ENCODE measurements around the gene SPPL2C.

DNA sequence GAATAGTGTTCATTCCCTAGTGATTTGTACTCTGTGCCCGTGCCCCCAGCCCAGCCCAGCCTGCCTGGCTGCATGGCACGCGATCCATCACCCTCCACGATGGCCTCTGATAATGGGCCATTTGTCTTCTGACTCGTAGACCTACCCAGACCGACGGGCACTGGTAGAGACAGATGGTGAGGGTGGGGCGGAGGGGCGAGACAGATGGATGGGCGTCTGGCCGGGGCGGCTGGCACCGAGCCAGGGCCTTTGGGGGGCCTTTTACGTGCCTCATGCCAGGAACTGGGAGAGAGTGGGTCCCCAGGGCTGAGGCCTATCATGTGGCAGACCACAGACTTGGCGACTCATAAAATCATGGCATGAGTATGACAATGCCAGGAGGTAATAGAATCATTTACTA is 35.2 kb upstream of the SPPL2C start:
- TF ChIP-seq, protein P1, sequence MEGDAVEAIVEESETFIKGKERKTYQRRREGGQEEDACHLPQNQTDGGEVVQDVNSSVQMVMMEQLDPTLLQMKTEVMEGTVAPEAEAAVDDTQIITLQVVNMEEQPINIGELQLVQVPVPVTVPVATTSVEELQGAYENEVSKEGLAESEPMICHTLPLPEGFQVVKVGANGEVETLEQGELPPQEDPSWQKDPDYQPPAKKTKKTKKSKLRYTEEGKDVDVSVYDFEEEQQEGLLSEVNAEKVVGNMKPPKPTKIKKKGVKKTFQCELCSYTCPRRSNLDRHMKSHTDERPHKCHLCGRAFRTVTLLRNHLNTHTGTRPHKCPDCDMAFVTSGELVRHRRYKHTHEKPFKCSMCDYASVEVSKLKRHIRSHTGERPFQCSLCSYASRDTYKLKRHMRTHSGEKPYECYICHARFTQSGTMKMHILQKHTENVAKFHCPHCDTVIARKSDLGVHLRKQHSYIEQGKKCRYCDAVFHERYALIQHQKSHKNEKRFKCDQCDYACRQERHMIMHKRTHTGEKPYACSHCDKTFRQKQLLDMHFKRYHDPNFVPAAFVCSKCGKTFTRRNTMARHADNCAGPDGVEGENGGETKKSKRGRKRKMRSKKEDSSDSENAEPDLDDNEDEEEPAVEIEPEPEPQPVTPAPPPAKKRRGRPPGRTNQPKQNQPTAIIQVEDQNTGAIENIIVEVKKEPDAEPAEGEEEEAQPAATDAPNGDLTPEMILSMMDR (conservative IDR thresholded peaks at IDR 0.05) = no peak
- no peak for TF ChIP-seq ZFX (IDR thresholded peaks at IDR 0.05)
